ENCODE results near the gene ANKRD11.

ANKRD11 gene

DNA sequence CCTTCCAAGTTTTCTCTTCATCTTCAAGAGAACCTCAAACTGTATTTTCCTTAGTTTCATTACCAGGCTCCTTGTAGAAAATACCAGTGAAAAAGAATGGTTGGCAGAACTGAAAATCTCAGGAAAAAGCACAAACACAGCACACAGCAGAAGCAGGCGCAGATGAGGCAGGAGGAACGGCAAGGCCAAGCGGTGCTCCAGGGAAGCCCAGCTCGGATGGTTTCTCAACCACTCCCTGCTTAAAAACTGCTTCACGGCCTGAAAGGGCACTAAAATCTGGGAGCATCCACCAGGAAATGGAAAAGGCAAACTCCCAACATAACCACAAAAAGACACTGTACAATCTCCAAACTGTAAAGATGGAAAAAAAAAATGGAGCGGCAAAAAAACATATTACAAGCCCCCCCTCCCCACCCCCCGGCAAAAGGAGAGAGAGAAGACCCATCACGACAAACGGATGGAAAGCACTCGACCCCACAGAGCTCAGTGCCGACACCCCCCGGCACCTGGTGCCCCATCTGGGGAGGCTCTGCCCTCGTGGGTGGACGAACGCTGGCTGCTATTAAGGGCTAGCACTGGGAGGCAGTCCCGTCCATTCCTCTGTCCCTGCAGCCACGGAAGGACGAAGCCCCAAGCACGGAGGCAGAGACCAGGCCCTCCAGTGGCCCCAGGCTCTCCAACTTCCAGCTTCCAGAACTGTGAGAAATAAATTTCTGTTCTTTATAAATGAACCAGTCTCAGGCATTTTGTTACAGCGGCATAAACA is 145.3 kb downstream of the ANKRD11 start:
- no peak for DNase-seq (ENCODE audit: low spot score)
- TF ChIP-seq, protein P1, sequence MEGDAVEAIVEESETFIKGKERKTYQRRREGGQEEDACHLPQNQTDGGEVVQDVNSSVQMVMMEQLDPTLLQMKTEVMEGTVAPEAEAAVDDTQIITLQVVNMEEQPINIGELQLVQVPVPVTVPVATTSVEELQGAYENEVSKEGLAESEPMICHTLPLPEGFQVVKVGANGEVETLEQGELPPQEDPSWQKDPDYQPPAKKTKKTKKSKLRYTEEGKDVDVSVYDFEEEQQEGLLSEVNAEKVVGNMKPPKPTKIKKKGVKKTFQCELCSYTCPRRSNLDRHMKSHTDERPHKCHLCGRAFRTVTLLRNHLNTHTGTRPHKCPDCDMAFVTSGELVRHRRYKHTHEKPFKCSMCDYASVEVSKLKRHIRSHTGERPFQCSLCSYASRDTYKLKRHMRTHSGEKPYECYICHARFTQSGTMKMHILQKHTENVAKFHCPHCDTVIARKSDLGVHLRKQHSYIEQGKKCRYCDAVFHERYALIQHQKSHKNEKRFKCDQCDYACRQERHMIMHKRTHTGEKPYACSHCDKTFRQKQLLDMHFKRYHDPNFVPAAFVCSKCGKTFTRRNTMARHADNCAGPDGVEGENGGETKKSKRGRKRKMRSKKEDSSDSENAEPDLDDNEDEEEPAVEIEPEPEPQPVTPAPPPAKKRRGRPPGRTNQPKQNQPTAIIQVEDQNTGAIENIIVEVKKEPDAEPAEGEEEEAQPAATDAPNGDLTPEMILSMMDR (IDR thresholded peaks at IDR 0.05; ENCODE audit: extremely low read depth, insufficient read depth, missing control alignments) = no peak
- in situ Hi-C loops (cut with MboI; ENCODE audit: low pct_unique_long_range_greater_than_20kb, low sequenced_read_pairs, unreplicated experiment) = no loop called here

DNA sequence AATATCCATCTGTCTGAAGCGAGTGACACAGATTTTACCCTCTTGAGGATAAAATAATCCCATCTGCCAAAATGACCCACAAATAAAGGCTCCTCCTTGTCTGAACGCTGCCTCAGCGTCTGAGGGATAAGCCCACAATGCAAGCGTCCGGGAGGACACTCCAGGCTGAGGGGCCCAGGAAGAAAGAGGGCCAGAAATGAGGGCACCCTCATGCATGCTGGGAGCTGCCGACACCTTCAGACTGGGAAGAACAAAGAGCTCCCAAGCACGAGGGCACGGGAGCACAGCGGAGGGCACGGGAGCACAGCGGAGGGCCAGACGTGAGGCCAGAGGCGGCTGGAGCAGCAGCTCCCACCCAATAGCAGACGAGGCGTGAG is 145.9 kb downstream of the ANKRD11 start:
- DNase-seq (ENCODE audit: low spot score) = no peak
- TF ChIP-seq, protein P1 (IDR thresholded peaks at IDR 0.05; ENCODE audit: extremely low read depth, insufficient read depth, missing control alignments) = no peak
- in situ Hi-C loops (cut with MboI; ENCODE audit: low pct_unique_long_range_greater_than_20kb, low sequenced_read_pairs, unreplicated experiment) = no loop called here

DNA sequence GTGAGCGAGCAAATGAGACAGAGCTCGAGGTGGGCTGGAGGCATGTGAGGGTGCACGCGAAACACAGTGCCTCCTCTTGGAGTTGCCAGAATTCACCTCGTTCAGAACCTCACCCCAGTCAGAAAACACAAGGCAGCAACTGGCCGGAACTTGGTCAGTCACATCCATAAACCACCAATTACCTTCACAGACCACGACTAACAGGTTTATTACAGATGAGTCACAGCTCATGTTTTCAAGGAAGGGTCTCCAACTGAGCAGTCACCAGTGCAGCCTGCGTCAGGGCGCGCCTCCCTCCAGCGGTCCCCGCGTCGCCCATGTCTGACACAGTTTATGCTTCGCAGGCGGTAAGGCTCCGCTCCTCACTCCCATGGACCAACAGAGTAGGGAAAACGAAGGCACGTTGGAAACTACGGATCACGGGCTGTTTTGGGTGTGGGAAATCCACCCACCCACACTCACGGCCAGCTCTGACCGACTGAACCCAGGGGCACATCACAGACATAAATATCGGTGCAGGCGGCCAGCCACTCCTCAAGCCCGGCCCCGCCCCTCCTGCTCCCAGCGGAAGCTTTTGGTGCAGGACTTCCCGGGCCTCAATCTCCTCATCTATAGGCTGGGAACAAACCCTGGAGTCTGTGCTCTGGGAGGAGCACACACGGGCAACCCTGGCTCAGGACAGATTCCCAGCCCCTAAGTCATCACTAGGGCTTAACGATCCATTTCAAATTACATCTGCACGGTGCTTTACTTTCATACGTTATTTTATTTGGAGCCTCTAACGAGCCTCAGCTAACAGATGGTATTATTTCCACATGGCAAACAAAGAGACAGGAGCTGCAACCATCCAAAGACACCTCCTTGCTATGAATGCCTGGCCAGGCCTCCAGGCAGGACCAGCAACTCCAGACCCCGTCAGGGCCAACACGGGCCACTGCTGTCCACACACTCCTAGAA is 146.6 kb downstream of the ANKRD11 start:
- in situ Hi-C loops (cut with MboI; ENCODE audit: low pct_unique_long_range_greater_than_20kb, low sequenced_read_pairs, unreplicated experiment) = no loop called here
- TF ChIP-seq, protein P1 (IDR thresholded peaks at IDR 0.05; ENCODE audit: extremely low read depth, insufficient read depth, missing control alignments) = no peak
- no peak for DNase-seq (ENCODE audit: low spot score)

DNA sequence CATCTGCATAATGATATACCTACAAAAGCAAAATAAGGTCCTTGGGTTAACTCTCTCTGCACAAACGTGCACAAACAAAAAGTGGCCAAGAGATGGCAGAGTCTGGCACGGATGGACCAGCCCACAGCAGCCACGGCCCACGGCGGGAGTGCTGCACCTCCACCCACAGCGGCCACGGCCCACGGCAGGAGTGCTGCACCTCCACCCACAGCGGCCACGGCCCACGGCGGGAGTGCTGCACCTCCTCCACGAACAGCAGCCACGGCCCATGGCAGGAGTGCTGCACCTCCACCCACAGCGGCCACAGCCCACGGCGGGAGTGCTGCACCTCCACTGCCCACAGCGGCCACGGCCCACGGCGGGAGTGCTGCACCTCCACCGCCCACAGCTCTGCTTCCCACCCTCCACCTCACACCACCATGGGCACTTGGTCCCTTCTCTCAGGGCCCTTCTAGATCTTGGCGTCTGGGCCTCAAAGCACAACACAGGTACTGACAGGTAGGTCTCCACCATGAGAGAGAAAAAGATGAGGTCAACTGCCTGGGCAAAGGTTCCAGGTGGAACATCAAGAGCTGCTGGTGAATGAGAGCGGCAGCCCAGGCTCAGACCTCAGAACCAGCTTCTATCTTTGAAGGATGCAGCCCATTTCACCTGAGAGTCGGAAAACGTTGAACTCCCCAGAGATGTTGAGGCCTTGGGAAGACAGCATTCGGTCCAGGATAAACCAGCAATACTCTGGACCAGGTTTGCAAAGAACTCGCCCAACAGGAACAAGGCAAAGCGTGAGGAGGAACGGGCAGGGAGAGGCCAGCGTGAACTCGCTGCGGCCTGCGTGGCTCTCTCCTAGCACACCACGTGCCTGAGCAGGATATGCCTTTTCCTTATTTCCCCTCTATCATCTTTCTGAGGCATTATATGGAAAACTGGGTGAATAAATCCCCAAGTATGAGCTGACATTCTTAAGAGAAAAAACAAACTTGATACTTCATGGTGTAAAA is 148.4 kb downstream of the ANKRD11 start:
- in situ Hi-C loops (cut with MboI; ENCODE audit: low pct_unique_long_range_greater_than_20kb, low sequenced_read_pairs, unreplicated experiment) = no loop called here
- DNase-seq (ENCODE audit: low spot score) = no peak
- TF ChIP-seq, protein P1 (IDR thresholded peaks at IDR 0.05; ENCODE audit: extremely low read depth, insufficient read depth, missing control alignments) = no peak

DNA sequence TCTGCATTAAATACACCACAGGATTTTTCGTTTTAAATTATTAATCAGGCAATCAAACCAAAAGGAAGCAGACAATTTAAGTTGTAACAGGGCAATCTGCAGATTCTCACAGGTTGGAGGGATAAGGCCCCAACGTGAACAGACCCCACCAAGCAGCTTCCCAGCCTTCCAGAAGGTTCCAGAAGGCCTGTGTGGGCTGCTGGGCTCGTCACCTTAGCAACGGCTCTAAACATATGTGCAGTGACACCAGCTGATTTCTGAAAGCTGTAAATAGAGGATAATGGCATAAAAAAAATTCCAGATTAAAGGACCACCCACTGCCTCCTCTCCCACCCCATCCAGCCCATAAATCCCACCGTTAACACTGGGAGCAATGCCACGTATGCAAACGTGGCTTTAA is 149.1 kb downstream of the ANKRD11 start:
- no peak for DNase-seq (ENCODE audit: low spot score)
- TF ChIP-seq, protein P1 (IDR thresholded peaks at IDR 0.05; ENCODE audit: extremely low read depth, insufficient read depth, missing control alignments) = no peak
- in situ Hi-C loops (cut with MboI; ENCODE audit: low pct_unique_long_range_greater_than_20kb, low sequenced_read_pairs, unreplicated experiment) = no loop called here

DNA sequence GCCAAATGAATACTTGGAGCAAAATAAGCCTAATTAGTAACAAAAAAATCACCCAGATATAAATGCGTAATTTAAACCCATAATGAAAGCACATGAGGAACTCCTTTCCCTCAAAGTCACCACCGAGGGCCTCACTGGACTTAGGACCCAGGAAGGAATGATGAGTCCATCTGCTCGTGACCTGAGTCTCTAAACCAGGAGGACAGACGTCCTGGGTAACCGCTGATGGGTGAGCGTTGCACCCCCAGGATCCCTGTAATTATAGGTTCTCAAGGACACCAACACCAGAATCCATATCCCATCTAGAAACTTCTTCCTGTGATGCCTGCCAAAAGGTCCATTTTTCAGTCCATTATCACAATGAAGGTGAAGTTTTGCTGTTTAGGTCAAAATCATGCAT is 151.5 kb downstream of the ANKRD11 start:
- TF ChIP-seq, protein P1 (IDR thresholded peaks at IDR 0.05; ENCODE audit: extremely low read depth, insufficient read depth, missing control alignments) = no peak
- in situ Hi-C loops (cut with MboI; ENCODE audit: low pct_unique_long_range_greater_than_20kb, low sequenced_read_pairs, unreplicated experiment) = no loop called here
- no peak for DNase-seq (ENCODE audit: low spot score)
